ENCODE results near the gene QRICH2.

DNA sequence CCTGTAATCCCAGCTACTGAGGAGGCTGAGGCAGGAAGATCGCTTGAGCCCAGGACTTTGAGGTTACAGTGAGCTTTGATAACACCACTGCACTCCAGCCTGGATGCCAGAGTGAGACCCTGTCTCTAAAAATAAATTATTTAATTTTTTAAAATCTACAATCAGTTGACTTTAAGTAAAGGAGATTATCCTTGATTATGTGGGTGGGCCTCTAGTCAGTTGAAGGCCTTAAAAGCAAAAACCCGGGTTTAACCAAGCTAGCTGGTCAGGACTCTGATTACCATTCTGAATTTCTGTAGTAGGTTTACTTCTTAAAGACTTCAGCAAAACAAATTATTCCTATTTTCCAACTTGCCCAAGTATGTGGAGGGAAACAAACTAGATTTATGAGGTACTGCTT is 72.2 kb downstream of the QRICH2 start:
- TF ChIP-seq, protein P1, sequence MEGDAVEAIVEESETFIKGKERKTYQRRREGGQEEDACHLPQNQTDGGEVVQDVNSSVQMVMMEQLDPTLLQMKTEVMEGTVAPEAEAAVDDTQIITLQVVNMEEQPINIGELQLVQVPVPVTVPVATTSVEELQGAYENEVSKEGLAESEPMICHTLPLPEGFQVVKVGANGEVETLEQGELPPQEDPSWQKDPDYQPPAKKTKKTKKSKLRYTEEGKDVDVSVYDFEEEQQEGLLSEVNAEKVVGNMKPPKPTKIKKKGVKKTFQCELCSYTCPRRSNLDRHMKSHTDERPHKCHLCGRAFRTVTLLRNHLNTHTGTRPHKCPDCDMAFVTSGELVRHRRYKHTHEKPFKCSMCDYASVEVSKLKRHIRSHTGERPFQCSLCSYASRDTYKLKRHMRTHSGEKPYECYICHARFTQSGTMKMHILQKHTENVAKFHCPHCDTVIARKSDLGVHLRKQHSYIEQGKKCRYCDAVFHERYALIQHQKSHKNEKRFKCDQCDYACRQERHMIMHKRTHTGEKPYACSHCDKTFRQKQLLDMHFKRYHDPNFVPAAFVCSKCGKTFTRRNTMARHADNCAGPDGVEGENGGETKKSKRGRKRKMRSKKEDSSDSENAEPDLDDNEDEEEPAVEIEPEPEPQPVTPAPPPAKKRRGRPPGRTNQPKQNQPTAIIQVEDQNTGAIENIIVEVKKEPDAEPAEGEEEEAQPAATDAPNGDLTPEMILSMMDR (IDR thresholded peaks at IDR 0.05): no peak
- no peak for TF ChIP-seq POLR2A (IDR thresholded peaks at IDR 0.05)
